Ishikawa (cell line): ENCODE data around the gene KIFC3.

Experiments
- CEBPB ChIP-seq: IDR thresholded peaks from 2 replicates; pipeline ENCODE4 v1.6.1; 2012
- CREB1 ChIP-seq: IDR thresholded peaks from 2 replicates; pipeline ENCODE4 v1.6.1; 2012; ENCODE audit warnings: low read depth
- EGR1 ChIP-seq: IDR thresholded peaks from 2 replicates; pipeline ENCODE4 v1.6.1; 2012
- EP300 ChIP-seq: IDR thresholded peaks from 2 replicates; pipeline ENCODE4 v1.6.1; 2012; ENCODE audit warnings: borderline replicate concordance
- FOXM1 ChIP-seq: IDR thresholded peaks from 2 replicates; pipeline ENCODE4 v1.6.1; 2012; ENCODE audit warnings: low read depth, borderline replicate concordance
- RAD21 ChIP-seq: IDR thresholded peaks from 2 replicates; pipeline ENCODE4 v1.6.1; 2012; ENCODE audit warnings: low read depth
- TAF1 ChIP-seq: IDR thresholded peaks from 2 replicates; pipeline ENCODE4 v1.6.1; 2012; ENCODE audit warnings: low read depth, mild to moderate bottlenecking
- USF1 ChIP-seq: IDR thresholded peaks from 2 replicates; pipeline ENCODE4 v1.6.1; 2012
- YY1 ChIP-seq: IDR thresholded peaks from 2 replicates; pipeline ENCODE4 v1.6.1; 2012; ENCODE audit warnings: low read depth
- ZBTB7A ChIP-seq: IDR thresholded peaks from 2 replicates; pipeline ENCODE4 v1.6.1; 2012; ENCODE audit warnings: low read depth
- TF ChIP-seq, protein P1 (sequence below): IDR thresholded peaks from 2 replicates; pipeline ENCODE4 v1.6.1; 2012
- TF ChIP-seq, protein P2 (sequence below): IDR thresholded peaks from 2 replicates; pipeline ENCODE4 v1.6.1; 2012; ENCODE audit warnings: low read depth, mild to moderate bottlenecking

DNA sequence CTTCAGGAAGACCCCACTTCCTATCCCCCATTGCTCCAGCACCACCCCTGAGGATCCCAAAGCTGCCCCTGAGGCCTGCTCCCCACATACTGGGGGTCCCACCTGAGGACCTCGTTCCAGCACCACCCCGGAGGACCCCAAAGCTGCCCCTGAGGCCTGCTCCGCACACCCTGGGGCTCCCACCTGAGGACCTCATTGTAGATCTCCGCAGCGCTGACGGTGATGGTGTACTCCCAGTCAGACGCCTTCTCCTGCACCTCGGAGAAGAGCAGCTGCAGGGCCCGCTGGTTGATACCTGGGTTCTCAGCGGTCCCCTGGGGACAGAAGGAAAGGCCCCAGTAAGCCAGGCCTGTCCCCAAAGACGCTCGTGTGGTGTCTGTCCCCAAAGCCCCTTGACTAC lies 40.3 kb downstream of the KIFC3 start:
- TF ChIP-seq RAD21 (no peak), TAF1 (no peak), EP300 (no peak), YY1 (no peak), USF1 (no peak), CREB1 (no peak), FOXM1 (no peak), CEBPB (no peak), EGR1 (no peak), ZBTB7A (no peak)
- TF ChIP-seq, protein P1, sequence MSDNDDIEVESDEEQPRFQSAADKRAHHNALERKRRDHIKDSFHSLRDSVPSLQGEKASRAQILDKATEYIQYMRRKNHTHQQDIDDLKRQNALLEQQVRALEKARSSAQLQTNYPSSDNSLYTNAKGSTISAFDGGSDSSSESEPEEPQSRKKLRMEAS = no peak
- TF ChIP-seq, protein P2, sequence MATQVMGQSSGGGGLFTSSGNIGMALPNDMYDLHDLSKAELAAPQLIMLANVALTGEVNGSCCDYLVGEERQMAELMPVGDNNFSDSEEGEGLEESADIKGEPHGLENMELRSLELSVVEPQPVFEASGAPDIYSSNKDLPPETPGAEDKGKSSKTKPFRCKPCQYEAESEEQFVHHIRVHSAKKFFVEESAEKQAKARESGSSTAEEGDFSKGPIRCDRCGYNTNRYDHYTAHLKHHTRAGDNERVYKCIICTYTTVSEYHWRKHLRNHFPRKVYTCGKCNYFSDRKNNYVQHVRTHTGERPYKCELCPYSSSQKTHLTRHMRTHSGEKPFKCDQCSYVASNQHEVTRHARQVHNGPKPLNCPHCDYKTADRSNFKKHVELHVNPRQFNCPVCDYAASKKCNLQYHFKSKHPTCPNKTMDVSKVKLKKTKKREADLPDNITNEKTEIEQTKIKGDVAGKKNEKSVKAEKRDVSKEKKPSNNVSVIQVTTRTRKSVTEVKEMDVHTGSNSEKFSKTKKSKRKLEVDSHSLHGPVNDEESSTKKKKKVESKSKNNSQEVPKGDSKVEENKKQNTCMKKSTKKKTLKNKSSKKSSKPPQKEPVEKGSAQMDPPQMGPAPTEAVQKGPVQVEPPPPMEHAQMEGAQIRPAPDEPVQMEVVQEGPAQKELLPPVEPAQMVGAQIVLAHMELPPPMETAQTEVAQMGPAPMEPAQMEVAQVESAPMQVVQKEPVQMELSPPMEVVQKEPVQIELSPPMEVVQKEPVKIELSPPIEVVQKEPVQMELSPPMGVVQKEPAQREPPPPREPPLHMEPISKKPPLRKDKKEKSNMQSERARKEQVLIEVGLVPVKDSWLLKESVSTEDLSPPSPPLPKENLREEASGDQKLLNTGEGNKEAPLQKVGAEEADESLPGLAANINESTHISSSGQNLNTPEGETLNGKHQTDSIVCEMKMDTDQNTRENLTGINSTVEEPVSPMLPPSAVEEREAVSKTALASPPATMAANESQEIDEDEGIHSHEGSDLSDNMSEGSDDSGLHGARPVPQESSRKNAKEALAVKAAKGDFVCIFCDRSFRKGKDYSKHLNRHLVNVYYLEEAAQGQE = no peak
